Neural cell (in vitro differentiated cells): ENCODE results near the gene GINS2. TPM values are rescaled to one million over a fixed set of nuclear protein-coding genes. Genes with fewer than 3 reads are reported as not detected.

ENCODE experiments used
- H2AFZ ChIP-seq: fragments of 200-600, 300-800 bp; sonication (generic), shearing (Covaris generic); 2 replicates; pipeline ENCODE4 v1.6.0; 2014; ENCODE audit warnings: low read depth, mild to moderate bottlenecking, antibody characterized with exemption, low read length, moderate library complexity
- H3F3A ChIP-seq: fragments of 200-600 bp; shearing (Covaris generic); 2 replicates; pipeline ENCODE4 v1.6.1; 2016; ENCODE audit warnings: mild to moderate bottlenecking, moderate library complexity, mixed read lengths, antibody characterized with exemption, low read length; ENCODE audit not compliant: insufficient read depth, poor library complexity, severe bottlenecking
- H3K27ac ChIP-seq: fragments of 200-600, 300-800 bp; sonication (generic), shearing (Covaris generic); 2 replicates; pipeline ENCODE4 v1.5.1; 2014; ENCODE audit warnings: mild to moderate bottlenecking, low read length, moderate library complexity
- H3K27me3 ChIP-seq: fragments of 300-800, 200-600 bp; sonication (generic), shearing (Covaris generic); 2 replicates; pipeline ENCODE4 v1.6.0; 2014; ENCODE audit warnings: mild to moderate bottlenecking, low read depth, low read length, moderate library complexity; ENCODE audit not compliant: insufficient read depth
- H3K36me3 ChIP-seq: fragments of 300-800, 200-600 bp; sonication (generic), shearing (Covaris generic); 2 replicates; pipeline ENCODE4 v1.5.1; 2014; ENCODE audit warnings: mild to moderate bottlenecking, antibody characterized with exemption, low read length, moderate library complexity; ENCODE audit not compliant: insufficient read depth
- H3K4me2 ChIP-seq: fragments of 300-800, 200-600 bp; sonication (generic), shearing (Covaris generic); 2 replicates; pipeline ENCODE4 v1.6.0; 2014; ENCODE audit warnings: mild to moderate bottlenecking, low read length
- H3K4me3 ChIP-seq: fragments of 300-800, 200-600 bp; sonication (generic), shearing (Covaris generic); 2 replicates; pipeline ENCODE4 v1.5.1; 2014; ENCODE audit warnings: mild to moderate bottlenecking, low read length, moderate library complexity
- H3K79me2 ChIP-seq: fragments of 200-600 bp; shearing (Covaris generic); replicated peaks from 2 replicates; pipeline ENCODE4 v1.6.0; 2014; ENCODE audit warnings: mild to moderate bottlenecking, low read length, moderate library complexity; ENCODE audit not compliant: insufficient read depth
- H3K9ac ChIP-seq: fragments of 300-800, 200-600 bp; sonication (generic), shearing (Covaris generic); 2 replicates; pipeline ENCODE4 v1.6.1; 2016; ENCODE audit warnings: mild to moderate bottlenecking, low read length, mixed read lengths
- H3K9me2 ChIP-seq: fragments of 200-600 bp; shearing (Covaris generic); 2 replicates; pipeline ENCODE4 v1.6.1; 2016; ENCODE audit warnings: mild to moderate bottlenecking, low read length, mixed read lengths; ENCODE audit not compliant: insufficient read depth
- H3K9me3 ChIP-seq: fragments of 200-600, 300-800 bp; sonication (generic), shearing (Covaris generic); 2 replicates; pipeline ENCODE4 v1.6.1; 2016; ENCODE audit warnings: mild to moderate bottlenecking, mixed run types, low read length, moderate library complexity, mixed read lengths
- H4K20me1 ChIP-seq: fragments of 200-600 bp; shearing (Covaris generic); 2 replicates; pipeline ENCODE4 v1.6.1; 2016; ENCODE audit warnings: mild to moderate bottlenecking, mixed run types; ENCODE audit not compliant: insufficient read depth
- EP300 ChIP-seq: fragments of 450-650 bp; conservative IDR thresholded peaks from 2 replicates; pipeline ENCODE4 v1.6.1; 2014; ENCODE audit warnings: antibody characterized with exemption, mild to moderate bottlenecking, moderate library complexity; ENCODE audit not compliant: poor library complexity, severe bottlenecking
- EZH2 ChIP-seq: fragments of 200-600, 300-800 bp; shearing (Covaris generic), sonication (generic); IDR thresholded peaks from 2 replicates; pipeline ENCODE4 v1.6.1; 2014; ENCODE audit warnings: antibody characterized with exemption, low read length, borderline replicate concordance, mild to moderate bottlenecking; ENCODE audit not compliant: insufficient read depth, poor library complexity, severe bottlenecking
- MXI1 ChIP-seq: fragments of 450-650 bp; conservative IDR thresholded peaks from 2 replicates; pipeline ENCODE4 v1.6.1; 2014; ENCODE audit warnings: antibody characterized with exemption, mild to moderate bottlenecking; ENCODE audit not compliant: poor library complexity, severe bottlenecking
- POLR2AphosphoS5 ChIP-seq: IDR thresholded peaks from 2 replicates; pipeline ENCODE4 v1.6.1; 2012
- RAD21 ChIP-seq: fragments of 450-650 bp; conservative IDR thresholded peaks from 2 replicates; pipeline ENCODE4 v1.6.1; 2014; ENCODE audit warnings: antibody characterized with exemption, mild to moderate bottlenecking, moderate library complexity
- SMC3 ChIP-seq: fragments of 450-650 bp; conservative IDR thresholded peaks from 2 replicates; pipeline ENCODE4 v1.6.1; 2014; ENCODE audit warnings: antibody characterized with exemption, mild to moderate bottlenecking, moderate library complexity; ENCODE audit not compliant: poor library complexity
- TAF1 ChIP-seq: IDR thresholded peaks from 2 replicates; pipeline ENCODE4 v1.6.1; 2012; ENCODE audit warnings: low read depth
- polyA plus RNA-seq: library from polyadenylated mRNA; depleted of rRNA; stranded (reverse); fragments of >200 nt; gene quantifications from 2 replicates; pipeline ENCODE4 v1.2.3, GENCODE V29; 2014
- TF ChIP-seq, protein P1 (sequence below): IDR thresholded peaks from 2 replicates; pipeline ENCODE4 v1.6.1; 2012; ENCODE audit warnings: borderline replicate concordance
- TF ChIP-seq, protein P2 (sequence below): fragments of 450-650 bp; IDR thresholded peaks from 2 replicates; pipeline ENCODE4 v1.5.1; 2014; ENCODE audit warnings: antibody characterized with exemption, mild to moderate bottlenecking, moderate library complexity; ENCODE audit not compliant: poor library complexity, severe bottlenecking

Gene GINS2
- polyA plus RNA-seq, 1 donor from 2014 or later = 9.2 TPM

DNA sequence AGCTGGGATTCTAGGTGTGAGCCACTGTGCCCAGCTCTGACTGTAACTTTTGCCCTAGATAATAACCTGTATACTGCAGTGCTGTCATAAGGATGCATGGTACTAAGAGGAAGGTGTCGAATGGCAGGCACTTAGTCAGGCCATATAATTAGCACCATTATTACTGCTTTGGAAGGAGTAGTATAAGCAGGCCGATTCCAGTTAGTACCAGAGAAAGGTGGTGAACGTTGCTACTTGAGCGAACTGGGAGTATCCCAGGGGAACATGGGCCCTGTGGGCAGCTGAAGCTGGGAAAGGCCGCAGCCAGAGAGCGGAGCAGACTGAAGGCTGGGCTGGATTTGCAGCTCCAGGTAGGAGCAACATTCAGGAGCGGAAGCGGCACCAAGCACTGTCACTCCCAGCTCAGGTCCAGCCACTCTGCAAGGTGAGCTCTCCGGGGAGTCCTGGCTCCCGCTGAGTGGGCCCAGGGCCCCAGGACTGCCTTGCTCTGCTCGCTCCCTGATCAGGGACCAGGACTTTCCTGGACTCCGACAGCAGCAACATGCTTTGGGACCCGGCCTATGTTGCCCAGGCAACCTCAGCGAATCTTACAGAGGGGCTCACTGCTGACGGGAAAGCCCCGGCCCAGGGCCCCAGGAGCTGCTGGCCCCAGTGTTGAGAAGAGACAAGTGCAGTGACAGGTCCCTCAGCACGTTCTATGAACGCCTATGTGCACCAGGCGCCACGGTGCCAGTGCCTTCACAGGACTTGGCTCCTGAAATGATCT is 33.6 kb upstream of the GINS2 start:
- no peak overlapping the region for H2AFZ ChIP-seq
- H3F3A ChIP-seq = no peaks in the 10 kb centered on the region
- no peaks in the 10 kb centered on the region for H3K79me2 ChIP-seq
- H3K36me3 ChIP-seq = no peaks in the 10 kb centered on the region
- H3K4me2 ChIP-seq = no peak overlapping the region
- H3K9me3 ChIP-seq = no peaks in the 10 kb centered on the region
- H3K27me3 ChIP-seq = no peaks in the 10 kb centered on the region
- no peaks in the 10 kb centered on the region for H3K9me2 ChIP-seq
- TF ChIP-seq EZH2 = no peak
- TF ChIP-seq SMC3 = no peak
- no peak for TF ChIP-seq POLR2AphosphoS5
- TF ChIP-seq, protein P1, sequence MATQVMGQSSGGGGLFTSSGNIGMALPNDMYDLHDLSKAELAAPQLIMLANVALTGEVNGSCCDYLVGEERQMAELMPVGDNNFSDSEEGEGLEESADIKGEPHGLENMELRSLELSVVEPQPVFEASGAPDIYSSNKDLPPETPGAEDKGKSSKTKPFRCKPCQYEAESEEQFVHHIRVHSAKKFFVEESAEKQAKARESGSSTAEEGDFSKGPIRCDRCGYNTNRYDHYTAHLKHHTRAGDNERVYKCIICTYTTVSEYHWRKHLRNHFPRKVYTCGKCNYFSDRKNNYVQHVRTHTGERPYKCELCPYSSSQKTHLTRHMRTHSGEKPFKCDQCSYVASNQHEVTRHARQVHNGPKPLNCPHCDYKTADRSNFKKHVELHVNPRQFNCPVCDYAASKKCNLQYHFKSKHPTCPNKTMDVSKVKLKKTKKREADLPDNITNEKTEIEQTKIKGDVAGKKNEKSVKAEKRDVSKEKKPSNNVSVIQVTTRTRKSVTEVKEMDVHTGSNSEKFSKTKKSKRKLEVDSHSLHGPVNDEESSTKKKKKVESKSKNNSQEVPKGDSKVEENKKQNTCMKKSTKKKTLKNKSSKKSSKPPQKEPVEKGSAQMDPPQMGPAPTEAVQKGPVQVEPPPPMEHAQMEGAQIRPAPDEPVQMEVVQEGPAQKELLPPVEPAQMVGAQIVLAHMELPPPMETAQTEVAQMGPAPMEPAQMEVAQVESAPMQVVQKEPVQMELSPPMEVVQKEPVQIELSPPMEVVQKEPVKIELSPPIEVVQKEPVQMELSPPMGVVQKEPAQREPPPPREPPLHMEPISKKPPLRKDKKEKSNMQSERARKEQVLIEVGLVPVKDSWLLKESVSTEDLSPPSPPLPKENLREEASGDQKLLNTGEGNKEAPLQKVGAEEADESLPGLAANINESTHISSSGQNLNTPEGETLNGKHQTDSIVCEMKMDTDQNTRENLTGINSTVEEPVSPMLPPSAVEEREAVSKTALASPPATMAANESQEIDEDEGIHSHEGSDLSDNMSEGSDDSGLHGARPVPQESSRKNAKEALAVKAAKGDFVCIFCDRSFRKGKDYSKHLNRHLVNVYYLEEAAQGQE = no peak
- H3K4me3 ChIP-seq = no peak overlapping the region
- no peak overlapping the region for H3K9ac ChIP-seq
- no peak overlapping the region for H3K27ac ChIP-seq
- no peaks in the 10 kb centered on the region for H4K20me1 ChIP-seq

DNA sequence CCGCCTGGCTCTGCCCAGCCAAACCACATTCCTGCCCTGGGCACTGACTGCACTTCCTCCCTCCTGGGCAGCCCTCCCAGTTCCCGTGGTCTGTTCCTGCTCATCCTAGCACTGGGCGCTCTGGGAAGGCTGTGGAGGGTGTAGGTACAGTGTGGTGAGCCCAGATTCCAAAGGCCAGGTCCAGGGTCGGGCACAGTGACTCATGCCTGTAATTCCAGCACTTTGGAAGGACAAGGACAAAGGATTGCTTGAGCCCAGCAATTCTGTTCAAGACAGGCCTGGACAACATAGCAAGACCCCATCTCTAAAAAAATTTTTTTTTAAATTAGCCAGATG is 31.5 kb upstream of the GINS2 start:
- Histone ChIP-seq H3F3A (no peaks in the 10 kb centered on the region), H3K4me3 (no peak overlapping the region), H4K20me1 (no peaks in the 10 kb centered on the region), H3K9me3 (no peaks in the 10 kb centered on the region), H3K9me2 (no peaks in the 10 kb centered on the region), H3K27ac (no peak overlapping the region), H3K79me2 (no peaks in the 10 kb centered on the region), H3K36me3 (no peaks in the 10 kb centered on the region), H3K4me2 (no peak overlapping the region), H3K27me3 (no peaks in the 10 kb centered on the region), H3K9ac (no peak overlapping the region), H2AFZ (no peak overlapping the region)
- TF ChIP-seq EZH2 = no peak
- no peak for TF ChIP-seq SMC3
- TF ChIP-seq TAF1 = no peak
- TF ChIP-seq RAD21 = no peak
- TF ChIP-seq POLR2AphosphoS5 = no peak
- TF ChIP-seq MXI1 = no peak
- TF ChIP-seq, protein P2, sequence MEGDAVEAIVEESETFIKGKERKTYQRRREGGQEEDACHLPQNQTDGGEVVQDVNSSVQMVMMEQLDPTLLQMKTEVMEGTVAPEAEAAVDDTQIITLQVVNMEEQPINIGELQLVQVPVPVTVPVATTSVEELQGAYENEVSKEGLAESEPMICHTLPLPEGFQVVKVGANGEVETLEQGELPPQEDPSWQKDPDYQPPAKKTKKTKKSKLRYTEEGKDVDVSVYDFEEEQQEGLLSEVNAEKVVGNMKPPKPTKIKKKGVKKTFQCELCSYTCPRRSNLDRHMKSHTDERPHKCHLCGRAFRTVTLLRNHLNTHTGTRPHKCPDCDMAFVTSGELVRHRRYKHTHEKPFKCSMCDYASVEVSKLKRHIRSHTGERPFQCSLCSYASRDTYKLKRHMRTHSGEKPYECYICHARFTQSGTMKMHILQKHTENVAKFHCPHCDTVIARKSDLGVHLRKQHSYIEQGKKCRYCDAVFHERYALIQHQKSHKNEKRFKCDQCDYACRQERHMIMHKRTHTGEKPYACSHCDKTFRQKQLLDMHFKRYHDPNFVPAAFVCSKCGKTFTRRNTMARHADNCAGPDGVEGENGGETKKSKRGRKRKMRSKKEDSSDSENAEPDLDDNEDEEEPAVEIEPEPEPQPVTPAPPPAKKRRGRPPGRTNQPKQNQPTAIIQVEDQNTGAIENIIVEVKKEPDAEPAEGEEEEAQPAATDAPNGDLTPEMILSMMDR = no peak
- no peak for TF ChIP-seq EP300
- TF ChIP-seq, protein P1 = no peak
